Measurements from ENCODE around the gene ATXN7L3B.

GRCh38 chr12:74539765-74540526, 2.3 kb downstream of the ATXN7L3B start:
- no peak for TF ChIP-seq YY1 (IDR thresholded peaks at IDR 0.05; ENCODE audit: insufficient read depth, insufficient read length)
- no peak for TF ChIP-seq SUZ12 (IDR thresholded peaks at IDR 0.05; ENCODE audit: extremely low read depth, insufficient read depth, insufficient read length)
- no peak for TF ChIP-seq ZNF274 (IDR thresholded peaks at IDR 0.05; ENCODE audit: low read depth, low read length)

All from NT2/D1 (cell line).